ENCODE data around the gene EPB41L1.

EPB41L1 gene

GRCh38 chr20:36154700-36155628 lies at the start of gene EPB41L1:
TSS of gene EPB41L1 (plus strand) at chr20:36154740. CDS start at chr20:36173778, 19,038 bp downstream.
- peak; percentile 50 for DNase-seq (ENCODE audit: low spot score)

DNA sequence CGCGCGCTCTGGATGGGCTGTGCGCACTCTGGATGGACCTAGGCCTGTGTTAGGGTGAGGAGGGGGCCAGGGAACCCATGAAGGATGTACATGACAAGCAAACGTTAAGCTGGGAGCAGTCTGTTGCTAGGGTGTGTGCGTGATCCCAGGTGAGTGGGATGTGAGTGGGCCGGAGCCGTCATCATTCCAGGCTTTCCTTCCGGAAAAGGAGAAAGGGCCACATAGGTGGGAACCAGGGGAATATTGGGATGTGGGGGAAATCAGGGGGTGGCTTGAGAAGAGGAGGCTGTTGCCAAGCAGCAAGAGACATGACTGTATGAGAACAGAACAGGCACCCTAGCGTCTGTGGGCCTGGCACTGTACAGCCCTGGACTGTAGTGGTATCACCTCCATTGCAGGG lies 49.7 kb upstream of the EPB41L1 start:
- DNase-seq (ENCODE audit: low spot score): no peak

DNA sequence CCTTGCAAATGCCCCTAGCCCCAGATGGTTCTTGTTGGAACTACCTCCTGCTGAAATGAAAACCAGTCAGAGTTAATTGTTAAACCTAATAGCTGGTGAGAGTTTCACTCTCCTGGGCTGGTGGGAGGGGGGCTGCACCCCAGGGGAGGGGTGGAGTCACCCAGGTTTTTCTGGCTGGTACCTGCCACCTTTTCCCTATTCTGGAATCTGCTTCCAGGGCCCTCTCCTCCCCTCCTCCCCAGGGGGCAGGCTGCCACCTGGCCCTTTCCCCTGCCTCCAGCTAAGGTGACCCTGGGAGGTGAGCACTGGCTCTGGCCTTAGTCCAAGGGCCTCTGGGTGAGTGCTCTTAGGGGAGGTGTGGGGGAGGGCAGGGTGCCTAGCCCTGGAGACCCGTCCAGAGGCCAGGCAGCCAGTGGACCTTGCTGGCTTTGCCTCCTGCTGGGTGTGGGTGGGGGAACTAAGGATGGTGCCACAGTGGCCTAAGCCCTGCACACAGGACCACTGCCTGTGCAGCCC lies 48.8 kb upstream of the EPB41L1 start:
- DNase-seq (ENCODE audit: low spot score): no peak

- DNase-seq (ENCODE audit: low spot score): no peak
Observed at GRCh38 chr20:36106606-36107005, 47.9 kb upstream of the EPB41L1 start.

DNA sequence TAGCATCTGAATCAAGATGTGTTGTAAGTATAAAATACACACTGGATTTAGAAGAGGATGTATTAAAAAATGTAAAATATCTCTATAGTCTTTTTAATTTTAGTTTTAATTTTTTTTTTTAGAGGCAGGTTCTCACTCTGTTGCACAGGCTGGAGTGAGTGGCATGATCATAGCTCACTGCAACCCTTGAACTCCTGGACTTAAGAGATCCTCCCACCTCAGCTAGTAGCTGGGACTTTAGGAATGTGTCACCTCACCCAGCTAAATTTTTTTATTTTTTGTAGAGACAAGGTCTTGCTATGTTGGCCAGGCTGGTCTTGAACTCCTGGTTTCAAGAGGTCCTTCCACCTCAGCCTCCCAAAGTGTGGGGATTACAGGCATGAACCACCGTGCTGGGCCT lies 46.7 kb upstream of the EPB41L1 start:
- no peak for DNase-seq (ENCODE audit: low spot score)

DNA sequence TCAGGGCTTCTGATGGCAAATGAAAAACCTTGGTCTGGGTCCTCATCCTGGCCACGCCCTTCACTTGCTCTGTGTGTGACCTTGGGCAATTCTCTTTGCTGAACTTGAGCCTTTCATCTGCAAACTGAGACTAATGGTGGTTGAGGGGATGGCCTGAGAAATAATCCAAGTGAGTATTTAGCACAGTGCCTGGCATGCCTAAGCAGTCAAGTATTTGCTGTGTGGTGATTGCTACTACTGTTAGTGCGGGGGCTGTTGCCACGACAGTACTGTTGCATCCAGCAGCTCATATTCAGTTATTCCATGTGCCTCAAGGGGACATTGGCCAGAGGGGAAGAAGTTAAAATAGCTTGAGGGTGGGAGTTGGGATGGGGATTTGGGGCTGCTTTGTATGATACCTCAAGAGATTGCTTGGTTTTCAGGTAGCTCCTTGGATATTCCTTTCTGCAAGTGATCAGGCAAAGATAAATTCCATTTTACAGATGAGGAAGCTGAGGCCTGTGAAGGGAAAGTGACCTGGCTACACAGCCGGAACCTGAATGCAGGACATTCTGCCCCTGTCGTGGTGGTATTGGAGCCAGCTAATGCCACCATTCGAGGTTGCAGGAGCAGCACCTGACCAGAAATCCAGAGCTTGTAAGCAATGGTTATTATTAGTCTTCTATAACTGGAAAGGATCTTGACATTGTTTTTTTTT lies 45.1 kb upstream of the EPB41L1 start:
- no peak for DNase-seq (ENCODE audit: low spot score)

DNA sequence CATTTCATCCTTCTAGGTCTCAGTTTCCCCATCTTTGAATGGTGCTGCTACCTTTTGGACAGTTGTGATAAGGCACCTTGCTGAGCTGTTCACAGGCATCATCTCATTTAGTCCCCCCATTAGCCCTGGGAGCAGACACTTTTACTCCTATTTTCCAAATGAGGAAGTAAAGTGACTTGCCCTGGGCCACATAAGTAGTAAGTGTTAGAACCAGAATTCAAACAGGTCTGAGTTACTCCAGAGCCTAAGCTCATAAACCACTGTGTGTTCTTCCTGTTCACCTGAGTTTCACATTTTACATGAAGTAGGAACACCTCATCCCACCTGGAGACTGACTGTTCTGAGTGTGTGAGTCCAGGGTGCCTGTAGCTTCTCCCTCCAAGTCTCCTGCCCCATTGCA lies 43.5 kb upstream of the EPB41L1 start:
- DNase-seq (ENCODE audit: low spot score): no peak

- peak; percentile 31 for DNase-seq (ENCODE audit: low spot score)
Observed at GRCh38 chr20:36112112-36112511, 42.4 kb upstream of the EPB41L1 start.

DNA sequence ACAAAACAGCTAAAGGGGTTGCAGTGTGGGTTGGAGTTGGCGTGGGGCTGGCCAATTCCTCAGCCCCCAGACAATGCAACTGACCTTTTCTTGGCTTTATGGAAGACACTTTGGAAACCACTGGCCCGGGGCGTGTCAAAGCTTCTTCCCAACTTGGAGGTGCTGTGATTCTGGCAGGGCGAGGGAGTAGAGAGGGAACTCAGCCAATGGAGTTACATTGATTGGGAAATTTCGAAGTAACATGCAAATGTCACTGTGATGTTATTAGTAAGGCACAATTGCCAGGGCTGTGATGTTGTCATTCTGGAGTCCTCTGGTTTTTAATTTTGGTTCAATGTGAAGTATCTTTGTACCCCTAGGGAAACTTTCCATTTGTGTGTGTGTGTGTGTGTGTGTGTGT lies 41.5 kb upstream of the EPB41L1 start:
- DNase-seq (ENCODE audit: low spot score): no peak

DNA sequence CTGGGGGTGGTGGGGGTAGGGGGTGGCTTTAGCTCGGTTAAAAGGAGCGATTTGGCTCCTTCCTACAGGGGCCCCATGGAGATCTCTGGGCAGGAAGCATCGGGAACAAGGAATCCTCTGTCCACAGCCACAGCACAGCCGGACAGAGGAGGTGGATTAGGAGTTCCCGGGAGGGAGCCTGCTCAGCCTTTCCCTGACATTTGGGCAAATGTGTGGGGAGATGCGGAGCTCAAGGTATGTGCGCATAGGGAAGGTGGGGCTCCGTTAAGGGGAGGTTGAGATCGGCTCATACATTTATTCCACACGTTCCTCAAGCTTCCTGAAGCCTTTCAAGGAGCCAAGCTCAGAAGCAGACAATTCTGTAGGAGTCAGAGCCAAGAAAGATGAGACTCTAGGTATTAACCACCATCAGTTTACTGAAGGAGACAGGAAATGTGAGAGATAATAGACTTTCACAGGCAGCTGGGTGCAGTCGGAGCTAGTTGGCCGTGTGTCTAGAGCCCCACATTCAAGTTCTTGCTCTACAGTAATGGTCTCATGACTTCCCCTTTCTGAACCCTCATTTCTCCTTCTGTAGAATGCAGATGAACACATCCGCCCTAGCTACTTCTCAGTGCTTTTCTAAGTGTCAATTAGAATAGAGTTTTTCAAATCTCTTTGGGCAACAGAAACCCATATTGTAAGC lies 40.8 kb upstream of the EPB41L1 start:
- DNase-seq (ENCODE audit: low spot score): peak; percentile 44

DNA sequence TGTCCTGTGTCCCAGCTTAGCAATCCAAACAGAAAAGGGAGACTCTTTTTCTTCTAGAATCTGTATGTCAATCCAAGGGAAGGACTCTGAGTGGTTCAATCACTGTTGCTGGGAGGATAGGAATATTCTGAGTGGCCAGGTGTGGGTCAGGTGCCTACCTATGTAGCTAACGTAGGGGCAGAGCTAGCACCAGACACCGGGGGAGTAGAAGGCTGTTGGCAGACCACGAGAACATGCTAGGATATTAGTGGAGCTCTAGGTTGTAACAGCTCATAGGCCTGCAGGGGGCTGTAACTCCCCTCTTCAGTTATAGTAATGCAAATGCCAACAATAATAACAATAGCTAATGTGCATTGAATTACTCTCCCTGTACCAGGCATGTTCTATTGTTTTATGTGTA lies 39.8 kb upstream of the EPB41L1 start:
- DNase-seq (ENCODE audit: low spot score): no peak

DNA sequence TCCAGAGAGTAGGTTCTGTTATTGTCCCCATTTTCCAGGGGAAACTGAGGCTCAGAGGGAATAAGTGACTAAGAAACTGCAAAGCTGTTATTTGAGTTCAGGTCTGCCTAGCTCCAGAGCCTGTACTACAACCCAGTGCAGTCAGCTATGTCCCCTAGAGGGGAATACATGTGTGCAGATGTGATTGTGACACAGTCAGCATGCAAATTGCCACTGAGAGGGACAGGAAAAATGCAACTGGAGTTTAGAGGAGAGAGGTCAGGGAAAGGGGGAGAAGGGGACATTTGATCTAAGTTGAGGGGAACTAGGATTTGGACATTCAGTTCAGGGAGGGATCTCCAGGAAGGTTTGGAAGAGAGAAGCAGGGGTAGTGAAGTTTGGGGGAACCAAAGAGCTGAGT lies 38.6 kb upstream of the EPB41L1 start:
- DNase-seq (ENCODE audit: low spot score): no peak

DNA sequence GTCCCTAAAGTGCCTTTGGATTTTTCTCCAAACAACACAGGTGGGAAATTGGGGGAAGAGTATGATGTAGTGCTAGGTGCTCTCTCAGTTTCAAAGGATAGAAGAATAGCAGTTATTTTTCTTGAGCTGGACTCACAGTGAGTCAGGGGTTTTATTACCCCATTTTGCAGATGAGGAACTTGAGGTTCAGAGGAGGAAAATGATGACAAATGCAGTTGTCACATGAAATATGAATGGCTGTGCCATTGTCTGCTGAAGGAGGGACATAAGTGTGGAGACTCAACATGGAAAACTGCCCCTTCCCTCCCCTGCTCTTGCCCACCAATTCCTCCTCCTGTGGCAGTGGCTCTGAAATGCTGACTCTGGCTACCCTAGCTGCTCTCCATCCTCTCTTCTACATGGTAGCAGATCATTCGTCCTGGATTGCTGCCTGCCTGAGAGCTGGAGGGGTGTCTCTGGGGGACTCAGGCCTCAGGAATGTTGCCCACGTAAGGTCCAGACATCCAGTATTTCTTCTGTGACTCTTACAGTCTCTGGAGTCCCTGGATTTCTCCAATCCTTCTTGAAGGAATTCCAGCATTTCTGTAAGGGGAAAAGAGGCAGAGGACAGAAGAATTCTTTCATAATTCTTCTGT lies 37.6 kb upstream of the EPB41L1 start:
- no peak for DNase-seq (ENCODE audit: low spot score)

- DNase-seq (ENCODE audit: low spot score): no peak
Observed at GRCh38 chr20:36117638-36118037, 36.9 kb upstream of the EPB41L1 start.

- no peak for DNase-seq (ENCODE audit: low spot score)
Observed at GRCh38 chr20:36118371-36118770, 36.2 kb upstream of the EPB41L1 start.

GRCh38 chr20:36119537-36119936 lies 35.0 kb upstream of the EPB41L1 start:
- DNase-seq (ENCODE audit: low spot score): no peak

- no peak for DNase-seq (ENCODE audit: low spot score)
Observed at GRCh38 chr20:36120241-36120640, 34.3 kb upstream of the EPB41L1 start.

- DNase-seq (ENCODE audit: low spot score): no peak
Observed at GRCh38 chr20:36120991-36121390, 33.5 kb upstream of the EPB41L1 start.

DNA sequence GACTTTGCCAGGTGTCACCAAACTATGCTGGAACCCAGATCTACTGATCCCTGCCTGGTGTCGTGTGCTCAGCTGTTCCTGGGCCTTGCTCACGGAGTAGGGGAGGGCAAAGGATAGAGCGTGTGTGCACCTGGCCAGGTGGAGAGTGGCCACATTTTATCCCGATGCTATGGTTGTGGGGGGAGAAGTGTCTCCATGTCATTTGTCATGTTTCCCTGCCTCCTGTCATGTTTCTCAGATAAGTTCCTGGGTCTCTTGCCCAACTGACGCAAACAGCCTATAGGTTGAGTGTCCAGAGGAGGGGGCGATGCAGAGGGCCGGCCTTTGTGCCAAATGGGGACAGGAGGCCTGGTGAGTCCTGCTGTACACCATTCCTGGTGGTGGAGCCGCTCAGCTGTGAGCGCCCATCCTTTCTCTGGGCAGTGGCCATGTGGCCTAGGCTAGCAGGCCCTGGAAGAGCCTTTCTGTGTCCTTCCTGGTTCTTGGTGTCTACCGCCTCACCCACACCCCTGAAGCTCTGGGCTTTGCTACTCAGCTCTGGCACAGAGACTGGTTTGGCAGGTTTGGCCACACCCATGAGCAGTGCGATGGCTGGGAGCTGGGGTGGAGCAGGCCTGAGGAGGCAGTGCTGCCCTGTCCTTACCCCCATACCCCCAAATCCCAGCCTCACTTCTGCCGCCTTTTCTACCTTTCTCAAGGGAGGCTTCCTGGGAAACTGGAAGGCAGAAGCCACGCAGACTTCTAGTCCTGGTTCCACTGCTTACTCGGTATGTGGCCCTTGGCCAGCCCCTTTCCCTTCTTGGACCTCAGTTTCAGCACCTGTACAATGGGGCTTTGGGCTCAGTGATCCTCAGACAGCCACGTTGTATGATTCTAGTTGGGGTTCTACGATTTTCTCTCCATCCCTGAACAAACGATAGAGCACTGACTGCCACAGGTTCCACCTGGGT lies 32.3 kb upstream of the EPB41L1 start:
- DNase-seq (ENCODE audit: low spot score): peak; percentile 64

DNA sequence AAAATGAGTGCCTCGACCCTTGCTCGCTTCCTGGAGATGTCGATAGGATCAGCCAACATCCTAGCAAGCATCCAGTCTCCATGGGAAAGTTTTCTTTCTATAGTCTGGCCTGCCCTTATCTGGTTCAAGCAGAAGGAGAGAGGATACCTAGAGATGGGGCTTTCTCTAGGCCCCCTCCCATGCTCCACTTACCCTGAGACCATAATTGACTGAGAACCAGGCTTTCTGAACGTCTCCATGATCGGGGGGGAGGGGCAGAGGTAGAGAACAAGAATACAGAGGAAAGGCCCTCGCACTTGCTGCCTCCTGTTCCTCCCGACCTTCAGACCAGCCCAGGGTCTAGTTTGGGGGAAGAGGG lies 31.6 kb upstream of the EPB41L1 start:
- no peak for DNase-seq (ENCODE audit: low spot score)

DNA sequence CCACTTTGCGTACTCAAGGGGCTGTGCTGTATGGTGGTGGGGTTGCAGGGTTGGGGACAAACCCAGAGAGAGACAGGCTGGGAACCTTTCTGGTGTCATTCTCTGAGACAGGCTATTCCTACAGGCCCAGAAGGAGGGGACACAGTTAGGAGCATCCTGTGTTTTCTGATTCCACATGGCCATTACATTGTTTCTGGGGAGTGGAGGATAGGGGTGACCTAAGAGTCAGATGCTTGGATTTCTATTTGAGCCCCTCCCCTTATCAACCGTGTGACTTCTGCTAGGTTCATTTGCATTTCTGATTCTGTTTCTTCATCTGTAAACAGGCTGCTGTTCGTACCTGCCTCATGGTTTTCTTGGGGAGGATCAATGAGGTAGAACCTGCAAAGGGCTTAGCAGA lies 29.4 kb upstream of the EPB41L1 start:
- DNase-seq (ENCODE audit: low spot score): no peak
